HG03457 (cell line): ENCODE results near the gene ME3.
"Not testable (repeated sequence)": the region's sequence is repeated elsewhere in the genome, so short reads cannot be mapped to it uniquely, and the experiment has no call there.

Experiments used
- ATAC-seq: cut with Tn5 transposase; IDR thresholded peaks from one replicate; pipeline ENCODE4 v1.9.1; 2021; ENCODE audit warnings: moderate number of reproducible peaks; ENCODE audit not compliant: unreplicated experiment

ME3 gene

DNA sequence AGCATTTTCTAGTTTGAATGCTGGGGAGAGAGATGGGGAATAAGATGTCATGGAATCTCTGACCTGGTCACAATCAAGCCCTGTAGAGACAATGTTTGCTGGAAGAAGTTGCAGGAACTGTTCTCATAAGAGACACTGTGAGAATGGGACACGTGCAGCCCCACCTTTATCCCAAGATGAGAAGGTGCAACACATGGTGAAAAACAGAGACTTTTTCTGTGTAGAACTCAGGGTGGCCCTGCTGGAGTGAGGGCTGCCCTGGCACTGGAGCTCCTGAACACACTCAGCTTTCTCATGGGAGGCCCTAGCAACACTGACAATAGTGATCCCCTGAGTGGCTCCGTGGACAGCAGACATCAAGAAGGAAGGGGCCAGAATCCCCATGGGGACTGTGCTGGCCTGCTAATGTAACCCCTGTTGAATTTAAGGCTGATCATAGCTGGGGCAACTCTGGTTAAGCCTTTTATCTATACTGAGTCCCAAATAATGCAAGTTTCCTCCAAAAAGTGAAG lies 106.6 kb downstream of the ME3 start:
- no peak for ATAC-seq

GRCh38 chr11:86565388-86565787 lies 107.0 kb downstream of the ME3 start:
- ATAC-seq: no peak

DNA sequence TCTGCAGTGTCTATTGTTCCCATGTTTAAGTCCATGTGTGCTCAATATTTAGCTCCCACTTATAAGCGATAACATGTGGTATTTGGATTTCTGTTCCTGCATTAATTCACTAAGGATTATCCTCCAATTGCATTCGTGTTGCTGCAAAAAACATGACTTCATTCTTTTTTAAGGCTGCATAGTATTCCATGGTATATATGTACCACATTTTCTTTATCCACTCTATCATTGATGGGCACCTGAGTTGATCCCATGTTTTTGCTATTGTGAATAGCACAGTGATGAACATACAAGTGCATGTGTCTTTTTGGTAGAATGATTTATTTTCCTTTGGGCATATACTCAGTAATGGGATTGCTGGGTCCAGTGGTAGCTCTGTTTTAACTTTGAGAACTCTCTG lies 109.6 kb downstream of the ME3 start:
- ATAC-seq: not testable (repeated sequence)

GRCh38 chr11:86559311-86559945 lies 113.0 kb downstream of the ME3 start:
- no peak for ATAC-seq

GRCh38 chr11:86558841-86559240 lies 113.6 kb downstream of the ME3 start:
- no peak for ATAC-seq

- no peak for ATAC-seq
Observed at GRCh38 chr11:86558207-86558606, 114.2 kb downstream of the ME3 start.

GRCh38 chr11:86555866-86556265 lies 116.5 kb downstream of the ME3 start:
- ATAC-seq: no peak

DNA sequence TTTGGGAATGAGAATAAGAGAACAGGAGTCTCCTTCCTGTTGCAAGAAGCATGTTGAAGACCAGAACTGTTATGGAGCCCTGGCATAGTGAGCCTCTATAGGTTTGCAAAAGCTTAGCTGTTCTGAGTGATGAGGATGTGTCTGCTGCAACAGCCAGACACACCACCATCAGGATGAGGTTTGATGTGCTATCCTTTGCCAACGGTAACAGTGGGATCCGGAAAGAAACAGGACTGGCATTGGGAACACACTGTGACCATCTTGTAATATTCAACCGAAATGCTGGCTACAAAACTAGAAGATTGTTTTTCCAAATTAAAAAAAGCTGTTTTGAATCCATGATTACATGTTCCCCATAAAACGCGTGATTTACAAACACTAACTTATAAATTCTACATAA lies 117.0 kb downstream of the ME3 start:
- no peak for ATAC-seq

GRCh38 chr11:86553265-86553664 lies 119.2 kb downstream of the ME3 start:
- ATAC-seq: no peak

DNA sequence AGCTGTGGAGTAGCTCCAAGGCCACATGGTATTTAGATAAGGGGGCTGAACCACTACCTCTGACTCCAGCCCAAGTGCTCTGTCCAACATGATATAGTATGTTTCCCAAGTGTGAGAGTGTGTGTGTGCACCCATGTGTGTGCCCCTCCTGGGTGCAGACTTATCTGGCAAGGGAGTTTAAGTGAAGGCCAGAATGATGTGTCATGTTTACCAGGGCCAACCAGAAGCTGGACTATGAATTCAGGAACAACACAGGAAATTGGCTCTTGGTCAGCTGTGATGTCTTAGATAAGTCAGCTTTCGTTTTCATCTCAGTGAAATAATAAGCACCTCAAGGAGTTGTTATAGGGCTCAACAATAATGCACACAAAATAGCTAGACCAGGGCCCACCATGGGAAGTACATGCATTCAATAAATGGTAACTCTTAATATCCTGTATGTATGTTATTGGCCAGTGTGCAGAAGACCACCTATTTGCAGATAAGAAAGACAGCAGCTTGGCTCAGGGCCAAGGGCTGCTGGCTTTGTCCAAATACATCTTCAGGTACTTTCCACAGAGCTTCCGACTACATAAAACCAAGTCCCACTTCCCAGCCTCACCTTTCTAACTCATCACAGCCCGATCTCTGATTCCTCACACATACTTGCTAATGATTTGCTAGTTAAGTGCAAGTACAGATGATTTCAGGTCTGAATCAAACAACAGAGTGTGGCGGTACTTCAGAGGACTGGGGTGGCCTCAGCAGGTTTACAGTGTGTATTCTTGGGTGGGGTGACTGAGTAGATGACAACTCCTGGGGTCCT lies 120.9 kb downstream of the ME3 start:
- no peak for ATAC-seq

GRCh38 chr11:86550757-86551156 lies 121.7 kb downstream of the ME3 start:
- ATAC-seq: no peak

DNA sequence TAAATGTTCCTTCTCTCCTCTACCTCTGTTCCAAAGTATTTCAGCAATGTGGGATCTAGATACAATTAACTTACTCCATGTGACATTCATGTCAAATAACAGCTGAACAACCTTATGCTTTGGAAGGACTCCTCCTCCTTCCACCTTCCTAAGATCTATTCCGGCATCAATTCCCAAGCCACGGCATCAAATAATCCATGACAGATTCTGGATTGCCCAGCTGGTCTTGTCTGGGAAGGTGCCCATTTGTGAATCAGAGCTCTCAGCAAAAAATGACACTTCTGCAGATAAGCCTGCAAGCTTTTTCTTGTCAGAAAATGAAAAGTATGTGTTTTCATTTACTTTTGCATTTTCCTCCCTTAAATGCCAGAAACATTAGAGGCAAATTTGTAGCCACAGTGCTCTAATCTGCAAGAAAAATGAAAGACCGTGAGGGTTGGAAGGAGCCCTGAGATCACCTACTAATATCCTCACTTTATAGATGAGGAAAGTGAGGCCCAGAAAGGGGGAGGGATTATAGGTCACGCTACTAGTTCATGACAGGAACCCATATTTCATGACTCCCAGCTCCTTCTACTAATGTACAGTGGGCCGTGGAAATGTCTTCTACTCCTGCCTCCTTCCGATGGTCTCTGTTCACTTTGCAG lies 124.0 kb downstream of the ME3 start:
- no peak for ATAC-seq

DNA sequence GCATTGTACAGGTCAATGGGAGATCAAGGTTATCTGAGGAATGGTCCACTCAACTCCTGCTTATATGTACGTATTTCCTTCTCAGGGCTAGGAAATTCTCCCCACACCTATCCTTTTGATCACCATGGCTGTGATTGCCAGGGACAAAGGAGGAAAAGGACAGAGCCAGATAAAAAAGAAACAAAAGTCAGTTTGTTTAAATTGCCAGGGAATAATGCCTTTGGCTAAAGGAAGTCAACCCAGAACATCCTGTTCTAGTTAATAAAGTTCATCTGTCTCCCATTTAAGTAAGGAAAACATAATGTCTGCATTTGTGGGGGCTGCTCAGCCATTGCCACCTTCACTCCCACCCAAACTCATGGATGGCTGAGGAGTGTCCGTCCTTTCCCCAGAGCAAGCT lies 124.7 kb downstream of the ME3 start:
- no peak for ATAC-seq

DNA sequence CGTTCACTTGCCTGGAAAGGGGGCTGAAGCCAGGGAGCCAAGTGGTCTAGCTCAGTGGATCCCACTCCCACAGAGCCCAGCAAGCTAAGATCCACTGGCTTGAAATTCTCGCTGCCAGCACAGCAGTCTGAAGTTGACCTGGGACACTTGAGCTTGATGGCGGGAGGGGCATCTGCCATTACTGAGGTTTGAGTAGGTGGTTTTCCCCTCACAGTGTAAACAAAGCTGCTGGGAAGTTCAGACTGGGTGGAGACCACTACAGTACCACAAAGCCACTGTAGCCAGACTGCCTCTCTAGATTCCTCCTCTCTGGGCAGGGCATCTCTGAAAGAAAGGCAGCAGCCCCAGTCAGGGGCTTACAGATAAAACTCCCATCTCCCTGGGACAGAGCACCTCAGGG lies 131.1 kb downstream of the ME3 start:
- ATAC-seq: not testable (repeated sequence)

DNA sequence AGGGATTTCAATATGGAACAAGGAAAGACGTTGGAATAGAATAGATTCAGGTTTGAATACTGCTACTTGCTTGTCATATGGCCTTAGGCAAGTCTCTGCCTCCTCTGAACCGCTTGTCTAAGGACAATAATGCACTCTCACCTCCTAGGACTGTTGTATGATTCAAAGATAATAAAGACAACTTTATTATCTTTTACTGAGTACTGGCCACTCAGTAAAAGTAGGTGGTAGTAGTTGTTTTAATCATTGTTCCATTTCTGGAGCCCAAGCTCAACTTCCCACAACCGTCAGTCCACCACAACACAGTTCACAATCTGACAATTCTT lies 134.2 kb downstream of the ME3 start:
- no peak for ATAC-seq

DNA sequence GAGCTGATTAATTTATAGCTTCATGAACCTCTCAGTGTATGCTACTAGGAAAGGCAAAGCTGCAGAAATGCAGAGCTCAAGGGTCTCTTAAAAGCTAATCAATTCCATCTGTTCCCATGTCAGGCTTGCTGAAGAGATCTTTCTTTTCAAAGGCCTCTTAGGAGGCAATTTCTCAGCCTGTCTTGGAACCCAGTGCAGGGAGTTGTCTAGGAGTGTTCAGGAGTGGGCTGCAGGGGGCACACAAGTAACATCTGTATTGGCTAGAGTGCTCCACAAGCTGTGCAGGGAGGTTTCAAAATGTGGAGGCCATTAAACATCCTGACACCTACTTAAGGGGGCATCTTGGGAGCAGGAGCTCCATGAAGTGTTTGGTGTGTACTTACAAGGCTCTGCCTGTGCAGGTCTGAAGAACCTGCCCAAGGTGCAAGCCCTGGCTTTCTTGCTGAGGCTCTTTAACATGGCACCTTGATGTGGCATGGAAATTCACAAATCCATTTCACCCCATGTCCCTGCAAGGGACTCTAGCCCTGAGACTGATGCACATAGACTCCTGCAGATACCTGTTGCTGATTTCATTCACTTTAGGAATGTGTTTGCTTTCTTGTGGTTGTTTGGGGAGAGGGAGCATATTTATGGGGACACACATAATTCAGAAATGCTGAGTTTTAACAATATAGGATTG lies 134.7 kb downstream of the ME3 start:
- ATAC-seq: no peak

GRCh38 chr11:86535773-86536172 lies 136.6 kb downstream of the ME3 start:
- no peak for ATAC-seq

DNA sequence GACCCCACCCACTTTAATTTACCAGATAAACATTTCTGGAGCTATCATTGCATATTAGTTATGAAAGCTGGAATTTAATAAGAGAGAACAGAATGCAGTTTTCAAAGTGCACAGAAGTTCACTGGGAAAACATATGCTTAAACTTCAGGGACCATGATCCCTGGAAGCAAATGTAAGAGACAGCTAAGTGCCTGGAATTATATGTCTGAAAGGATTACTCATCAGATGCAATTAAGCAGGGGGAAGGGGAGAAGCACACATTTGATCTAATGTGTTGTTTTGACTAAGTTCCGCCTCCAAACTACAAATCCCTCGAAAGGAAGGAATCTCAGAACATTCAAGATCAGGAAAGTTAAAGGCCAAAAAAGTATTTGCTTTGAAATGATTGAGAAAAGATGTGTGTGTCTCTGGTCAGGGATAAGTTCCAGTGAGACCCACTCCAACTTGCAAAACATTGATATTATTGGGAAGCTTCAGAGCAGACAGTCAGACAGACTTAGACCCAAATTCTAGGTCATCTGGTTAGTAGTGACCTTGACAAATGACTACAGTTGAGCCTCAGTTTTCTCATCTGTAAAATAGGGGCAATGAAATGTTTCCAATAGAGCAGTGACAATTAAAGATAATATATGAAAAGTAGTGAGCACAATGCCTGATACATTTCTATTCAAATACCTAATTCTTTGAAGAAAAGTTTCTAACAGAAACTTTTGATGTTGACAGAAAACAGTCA lies 147.6 kb downstream of the ME3 start:
- no peak for ATAC-seq

- ATAC-seq: no peak
Observed at GRCh38 chr11:86523738-86524619, 148.4 kb downstream of the ME3 start.

DNA sequence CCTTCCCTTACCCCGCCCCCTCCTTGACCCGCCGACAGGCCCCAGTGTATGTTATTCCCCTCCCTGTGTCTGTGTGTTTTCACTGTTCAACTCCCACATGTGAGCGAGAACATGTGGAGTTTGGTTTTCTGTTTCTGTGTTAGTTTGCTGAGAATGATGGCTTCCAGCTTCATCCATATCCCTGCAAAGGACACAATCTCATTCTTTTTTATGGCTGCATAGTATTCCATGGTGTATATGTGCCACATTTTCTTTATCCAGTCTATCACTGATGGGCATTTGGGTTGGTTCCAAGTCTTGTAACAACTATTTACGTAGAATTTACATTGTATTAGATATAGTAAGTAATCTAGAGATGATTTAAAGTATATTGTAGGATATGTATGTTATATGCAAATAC lies 149.9 kb downstream of the ME3 start:
- ATAC-seq: not testable (repeated sequence)
